HG03108 (cell line): ENCODE data around the gene CHMP4B.

Source experiments
- ATAC-seq: cut with Tn5 transposase; IDR thresholded peaks from one replicate; pipeline ENCODE4 v1.9.1; 2021; ENCODE audit warnings: moderate library complexity; ENCODE audit not compliant: unreplicated experiment

The CHMP4B gene

DNA sequence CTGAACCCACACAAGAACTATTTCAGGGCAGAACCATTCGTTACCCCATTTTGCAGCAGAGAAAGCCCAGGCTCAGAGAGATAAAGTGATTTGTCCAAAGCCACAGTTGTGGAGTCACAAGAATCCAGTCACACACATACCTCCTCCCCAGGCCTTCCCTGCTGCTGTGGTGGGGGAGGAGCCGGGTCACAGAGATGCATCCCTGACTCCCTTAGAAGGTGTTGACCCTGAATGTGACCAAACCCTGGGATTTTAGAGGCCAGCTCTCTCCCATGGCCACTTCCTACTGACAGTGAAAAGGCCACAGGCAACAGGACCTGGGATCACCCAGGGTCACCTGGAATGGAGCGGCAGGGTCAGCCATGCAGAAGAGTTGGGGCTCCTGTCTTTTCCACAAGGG lies 48.6 kb downstream of the CHMP4B start:
- ATAC-seq, result no peak

DNA sequence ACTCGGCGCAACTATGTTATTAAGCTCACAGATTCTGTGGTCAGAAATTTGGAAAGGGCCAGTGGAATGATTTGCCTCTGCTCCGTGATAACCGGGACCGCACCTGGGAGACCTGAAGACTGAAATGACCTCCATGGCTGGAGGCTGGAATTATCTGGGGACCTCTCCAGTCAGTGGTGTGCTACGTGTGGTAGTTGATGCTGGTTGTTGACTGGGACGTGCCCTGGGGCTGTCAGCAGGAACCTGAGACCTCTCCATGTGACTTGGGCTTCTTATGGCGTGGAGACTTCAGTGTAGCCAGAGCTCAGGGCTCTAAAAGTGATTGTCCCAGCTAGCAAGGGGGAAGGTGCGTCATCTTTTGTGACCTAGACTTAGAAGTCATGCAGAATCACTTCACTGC lies 50.3 kb downstream of the CHMP4B start:
- ATAC-seq, result no peak

DNA sequence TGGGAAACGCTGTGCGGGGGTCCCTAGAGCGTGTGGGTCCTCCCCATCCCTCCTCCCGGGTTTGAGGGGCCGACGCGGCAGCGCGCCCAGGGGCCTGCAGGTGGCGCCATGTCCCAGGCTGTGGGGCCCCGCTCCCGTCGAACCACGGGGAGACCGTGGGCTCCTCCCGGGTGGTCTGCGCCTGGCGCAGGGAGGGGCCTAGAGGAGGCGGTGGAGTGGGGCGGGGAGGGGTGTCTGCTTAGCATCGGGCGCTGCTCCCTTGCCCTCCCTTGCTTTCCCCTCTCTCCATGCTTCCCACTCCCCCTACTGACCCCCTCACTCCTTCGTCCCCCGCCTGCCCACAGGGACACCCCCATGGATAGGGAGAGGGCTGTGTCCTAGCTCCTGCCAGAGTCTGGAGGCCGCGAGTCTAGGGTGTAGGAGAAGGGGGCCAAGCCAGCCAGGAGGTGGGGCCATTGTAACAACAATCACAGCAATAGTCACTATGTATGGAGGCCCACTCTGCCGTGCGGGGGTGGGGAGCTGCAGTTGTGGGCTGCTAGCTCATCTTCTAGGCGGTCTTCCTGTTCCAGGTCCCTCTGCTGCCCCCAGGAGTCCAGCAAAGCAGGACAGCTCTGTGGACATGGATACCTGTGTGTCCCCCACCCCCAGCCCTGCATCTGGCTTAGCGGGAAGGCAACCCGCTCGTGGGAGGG lies 51.7 kb downstream of the CHMP4B start:
- ATAC-seq, result no peak

DNA sequence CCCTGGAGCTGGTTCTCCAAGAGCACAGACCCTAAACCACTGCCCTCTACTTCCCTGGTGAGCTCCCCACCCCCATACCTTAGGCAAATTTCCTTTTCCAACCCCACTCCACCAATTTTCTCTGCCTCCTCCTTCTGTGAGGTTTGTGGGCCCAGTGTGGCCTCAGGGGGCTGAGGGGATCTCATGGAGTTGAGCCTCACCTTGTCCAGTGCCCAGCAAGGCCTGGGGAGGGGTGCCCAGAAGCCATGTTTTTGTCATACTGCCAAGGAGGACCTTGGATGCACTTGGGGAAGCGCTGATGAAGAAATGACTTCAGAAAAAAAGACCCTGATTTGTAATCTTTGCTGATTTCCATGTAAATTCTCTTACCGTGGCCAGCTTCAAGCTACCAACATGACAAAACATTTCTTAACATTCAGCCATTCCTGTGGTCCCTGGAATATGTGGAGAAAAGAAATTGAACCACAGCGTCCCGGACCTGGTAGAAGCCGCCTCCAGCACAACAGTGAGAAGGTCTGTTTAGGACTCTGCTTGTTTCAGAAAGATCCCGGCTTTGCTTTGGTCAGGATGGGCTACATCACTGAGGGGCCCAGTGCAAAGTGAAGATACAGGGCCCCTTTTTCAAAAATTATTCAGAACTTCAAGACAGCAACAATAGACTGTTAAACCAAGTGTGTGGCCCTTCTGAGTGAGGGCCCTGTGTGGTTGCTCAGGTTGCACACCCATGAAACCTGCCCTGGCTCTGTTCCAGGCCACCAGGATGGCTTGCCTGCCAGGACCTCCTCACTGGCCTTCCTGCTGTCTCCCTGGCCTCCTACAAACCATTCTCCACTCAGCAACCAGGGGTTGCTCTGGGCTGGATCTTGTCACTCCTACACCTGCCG lies 52.5 kb downstream of the CHMP4B start:
- ATAC-seq, result no peak

DNA sequence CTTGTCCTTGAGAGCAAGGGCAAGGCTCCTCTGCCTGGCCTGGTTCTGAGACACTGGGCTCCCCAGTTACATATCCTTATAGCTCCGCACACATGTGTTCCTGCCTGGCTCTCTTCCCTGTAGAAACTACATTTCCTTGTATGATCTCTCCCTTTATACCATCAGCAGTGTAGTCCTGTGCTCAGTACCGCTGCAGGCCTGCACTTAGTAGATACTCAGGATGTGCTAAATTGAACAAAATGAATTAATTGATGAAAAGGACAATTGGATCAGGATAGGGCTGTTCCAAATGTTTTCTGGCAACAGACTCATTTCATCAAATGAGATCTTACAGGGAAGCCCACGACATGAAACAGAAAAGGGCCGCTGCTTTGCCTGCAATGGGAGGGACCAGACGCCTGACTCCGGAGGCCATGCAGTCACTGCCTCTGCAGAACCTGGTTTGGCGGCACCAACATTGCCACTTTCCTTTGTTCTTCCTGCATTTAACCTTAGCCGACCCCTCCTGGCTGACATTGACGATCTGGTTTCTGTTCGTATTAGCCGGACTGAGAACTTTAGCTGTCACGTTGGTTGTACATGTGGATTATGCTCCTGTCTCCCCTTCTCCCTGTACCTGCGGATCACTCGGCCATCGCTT lies 53.3 kb downstream of the CHMP4B start:
- no peak for ATAC-seq

DNA sequence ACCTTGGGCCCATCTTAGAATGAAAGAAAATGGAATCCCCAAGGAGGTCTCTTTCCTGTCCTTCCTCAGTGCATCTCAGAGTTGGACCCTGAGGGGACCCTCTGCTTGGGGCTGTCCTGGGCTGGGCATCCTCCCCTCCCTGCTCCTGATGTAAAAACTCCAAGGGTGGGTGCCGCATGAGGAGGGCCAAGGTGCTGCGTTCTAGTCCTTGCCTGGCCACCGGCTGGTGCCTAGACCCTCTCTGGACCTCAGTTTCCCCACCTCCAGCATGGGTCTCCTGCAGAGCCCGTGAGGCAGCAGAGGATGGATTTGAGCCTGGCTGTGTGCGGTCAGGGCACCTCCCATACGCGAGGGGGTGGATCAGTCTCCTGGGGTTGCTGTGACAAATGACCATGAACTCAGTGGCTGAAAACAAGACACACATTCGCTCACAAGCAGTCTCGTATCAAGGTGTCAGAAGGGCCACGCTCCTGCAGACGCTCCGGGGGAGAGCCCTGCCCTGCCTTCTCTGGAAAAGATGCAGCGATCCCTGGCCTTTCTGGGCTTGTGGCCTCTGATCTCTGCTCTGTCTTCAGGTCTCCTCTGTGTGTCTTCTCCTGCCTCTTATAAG lies 54.7 kb downstream of the CHMP4B start:
- no peak for ATAC-seq

DNA sequence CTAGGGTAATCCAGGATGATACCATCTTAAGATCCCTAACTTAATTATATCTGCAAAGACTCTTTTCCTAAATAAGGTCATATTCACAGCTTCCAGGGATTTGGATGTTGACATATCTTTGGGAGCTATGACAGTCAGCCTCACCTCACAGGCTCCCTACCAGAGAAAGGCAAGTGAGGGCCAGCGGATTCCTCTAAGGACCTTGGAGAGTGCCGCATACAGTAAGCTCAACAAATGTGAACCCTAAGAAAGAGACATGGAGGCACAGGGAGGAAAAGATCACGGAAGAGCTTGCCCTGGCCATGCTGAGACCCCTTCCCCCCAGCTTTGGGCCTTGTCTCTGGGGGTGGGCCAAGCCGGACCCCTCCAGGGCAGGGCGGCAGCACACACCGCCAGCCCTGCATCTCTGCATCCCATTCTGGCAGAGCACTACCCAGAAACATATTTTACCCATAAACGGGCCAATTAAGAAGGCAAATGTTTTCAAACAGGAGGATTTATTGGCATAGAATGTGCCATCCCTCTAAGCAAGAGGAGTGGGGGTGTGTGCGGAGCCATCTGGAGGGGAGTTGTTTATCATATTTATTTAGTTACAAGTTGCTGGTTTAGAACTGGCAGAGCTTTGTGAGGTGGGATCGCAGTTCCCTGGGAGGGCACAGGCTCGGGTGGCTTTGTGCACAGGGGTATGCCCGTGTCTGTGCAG lies 55.4 kb downstream of the CHMP4B start:
- ATAC-seq, result no peak

DNA sequence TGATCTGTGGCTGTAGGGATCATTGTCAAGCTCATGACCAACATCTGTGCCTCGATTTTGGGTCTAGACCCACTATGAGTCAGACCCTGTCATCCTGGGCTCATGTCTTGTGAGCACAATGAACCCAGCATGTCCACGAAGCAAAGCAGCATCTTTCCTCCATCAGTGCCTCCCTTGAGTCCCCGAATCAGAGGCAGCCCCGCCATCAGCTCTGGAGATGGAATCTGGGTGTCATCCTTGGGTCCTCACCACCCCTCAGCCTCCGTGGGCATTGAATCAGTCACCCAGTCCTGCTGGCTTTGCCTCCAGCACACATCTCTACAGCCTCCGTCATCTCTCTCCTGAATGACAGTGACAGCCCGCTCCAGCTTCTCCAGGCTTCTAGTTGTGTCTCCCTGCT lies 56.9 kb downstream of the CHMP4B start:
- no peak for ATAC-seq

DNA sequence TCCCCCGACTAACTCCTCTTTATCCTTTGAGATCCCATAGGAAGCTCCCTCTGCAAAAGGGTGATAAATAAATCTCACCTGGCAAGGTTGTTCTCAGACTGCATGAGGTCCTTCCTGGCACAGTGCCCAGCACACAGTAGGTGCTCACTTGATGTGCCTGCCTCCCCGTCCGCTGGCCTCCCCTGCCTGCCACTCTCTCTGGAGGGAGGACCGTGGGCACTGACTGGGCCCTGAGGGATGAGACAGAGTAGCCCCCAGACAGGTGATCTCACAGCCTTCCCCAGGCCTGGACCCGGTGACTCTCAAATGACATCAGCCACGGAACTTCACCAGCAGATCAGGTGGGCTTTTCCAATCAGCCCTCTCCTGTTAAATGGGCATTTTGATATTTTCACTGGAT lies 57.4 kb downstream of the CHMP4B start:
- no peak for ATAC-seq

DNA sequence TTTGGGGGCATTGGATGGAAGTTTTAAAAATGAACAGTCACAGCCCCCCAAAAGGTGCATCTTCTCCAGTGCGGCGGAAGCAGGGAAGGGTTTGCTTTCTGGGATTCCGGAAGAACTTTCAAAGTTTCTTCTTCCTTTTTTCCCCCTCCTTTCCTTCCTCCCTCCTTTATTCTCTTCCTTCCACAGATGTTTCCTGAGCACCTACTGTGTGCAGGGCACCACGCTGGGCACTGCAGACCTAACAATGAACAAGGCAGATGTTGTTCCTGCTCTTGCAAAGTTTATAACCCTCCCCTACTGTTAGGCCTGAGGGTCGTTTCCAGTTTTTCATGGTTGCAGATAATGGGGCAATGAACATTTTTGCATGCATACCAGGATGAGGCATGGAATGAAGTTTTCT lies 58.1 kb downstream of the CHMP4B start:
- no peak for ATAC-seq

DNA sequence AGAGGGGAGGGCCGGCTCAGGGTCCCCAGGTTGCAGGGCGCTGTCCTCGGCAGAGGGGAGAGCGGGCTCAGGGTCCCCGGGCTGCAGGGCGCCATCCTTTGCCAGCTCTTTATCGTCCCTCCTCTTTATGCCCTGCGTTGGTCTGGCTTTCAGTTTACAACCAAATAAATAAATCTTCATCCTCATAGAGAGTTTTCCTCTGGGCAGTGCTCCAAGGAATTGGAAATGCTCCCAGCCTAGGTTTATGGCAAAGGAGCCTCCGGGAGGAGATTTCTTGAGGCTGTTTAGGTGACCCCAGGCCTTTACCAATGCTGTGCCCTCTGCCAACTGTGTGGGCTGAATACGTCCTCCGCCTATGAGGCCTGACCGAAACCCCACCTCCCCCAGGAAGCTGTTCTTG lies 60.2 kb downstream of the CHMP4B start:
- no peak for ATAC-seq

DNA sequence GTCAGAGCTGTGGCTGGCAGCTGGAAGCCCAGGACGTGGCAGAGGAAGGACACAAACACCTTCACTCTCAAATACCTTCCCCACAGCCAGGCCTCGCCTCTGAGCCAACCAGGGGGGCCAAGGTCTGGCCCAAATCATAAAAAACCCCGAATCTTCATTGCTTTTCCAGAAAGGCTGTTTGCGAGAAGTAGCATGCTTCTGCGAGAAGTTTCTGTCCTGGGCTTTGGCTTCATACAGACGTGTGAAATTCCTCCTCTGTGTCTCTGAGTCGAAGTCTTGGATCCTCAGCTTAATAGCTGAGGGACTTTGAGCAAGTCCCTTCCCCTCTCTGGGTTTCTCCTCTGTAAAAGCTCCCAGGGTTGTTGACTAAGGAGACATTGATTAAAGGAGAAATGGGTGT lies 63.0 kb downstream of the CHMP4B start:
- ATAC-seq, result no peak

DNA sequence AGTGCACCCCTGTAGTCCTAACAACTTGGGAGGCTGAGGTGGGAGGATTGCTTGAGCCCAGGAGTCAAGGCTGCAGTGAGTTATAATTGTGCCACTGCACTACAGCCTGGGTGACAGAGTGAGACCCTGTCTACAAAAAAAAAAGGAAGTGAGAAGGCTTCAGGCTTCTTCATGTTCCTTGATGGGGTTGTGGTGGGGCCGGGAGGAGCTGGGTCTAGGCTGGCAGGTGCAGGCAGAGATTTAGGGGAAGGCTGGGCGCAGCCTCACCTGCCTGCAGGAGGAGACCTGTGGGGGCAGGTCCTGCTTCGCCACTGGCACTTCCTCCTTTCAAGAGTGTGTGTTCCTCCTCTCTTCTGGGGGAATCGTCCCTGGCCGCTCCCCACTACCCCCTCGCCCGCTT lies 63.9 kb downstream of the CHMP4B start:
- ATAC-seq, result peak; percentile 87

DNA sequence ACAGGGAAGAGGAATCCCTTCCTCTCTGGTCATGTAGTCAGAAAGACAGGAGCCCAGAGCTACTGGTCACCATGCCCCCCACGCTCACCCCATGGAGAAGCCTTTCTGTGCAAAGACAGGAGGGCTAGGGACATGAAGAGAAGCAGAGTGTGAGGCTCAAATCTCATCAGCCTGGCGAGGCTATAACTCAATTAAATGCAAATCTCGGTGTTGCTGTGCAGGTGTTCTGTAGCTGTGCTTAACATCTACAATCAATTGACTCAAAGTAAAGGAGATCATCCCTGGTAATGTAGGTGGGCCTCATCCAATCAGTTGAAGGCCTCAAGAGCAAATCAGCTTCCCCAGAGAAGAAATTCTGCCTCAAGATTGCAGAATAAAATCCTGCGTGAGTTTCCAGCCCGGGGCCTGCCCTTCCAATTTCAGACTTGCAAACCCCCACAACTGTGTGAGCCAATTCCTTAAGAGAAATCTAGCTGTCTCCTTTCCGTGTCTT lies 64.4 kb downstream of the CHMP4B start:
- ATAC-seq, result no peak

DNA sequence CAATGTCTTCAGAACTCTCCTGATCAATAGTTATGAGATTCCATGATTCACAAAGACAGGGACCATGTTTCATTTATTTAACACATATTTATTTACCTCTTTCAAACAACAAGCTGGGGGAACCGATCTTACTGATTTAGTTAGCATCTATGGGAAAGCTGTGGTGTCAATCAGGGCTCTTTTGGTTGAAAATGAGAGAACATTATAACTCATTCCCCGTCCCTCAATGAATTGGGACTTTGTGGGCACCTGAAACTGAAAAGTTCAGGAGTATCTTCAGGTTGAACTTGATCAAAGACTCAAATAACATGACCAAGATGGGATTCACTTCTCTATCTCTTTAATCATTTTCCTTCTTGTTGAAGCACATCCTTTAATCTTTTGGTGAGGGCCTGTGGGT lies 67.4 kb downstream of the CHMP4B start:
- ATAC-seq, result no peak

DNA sequence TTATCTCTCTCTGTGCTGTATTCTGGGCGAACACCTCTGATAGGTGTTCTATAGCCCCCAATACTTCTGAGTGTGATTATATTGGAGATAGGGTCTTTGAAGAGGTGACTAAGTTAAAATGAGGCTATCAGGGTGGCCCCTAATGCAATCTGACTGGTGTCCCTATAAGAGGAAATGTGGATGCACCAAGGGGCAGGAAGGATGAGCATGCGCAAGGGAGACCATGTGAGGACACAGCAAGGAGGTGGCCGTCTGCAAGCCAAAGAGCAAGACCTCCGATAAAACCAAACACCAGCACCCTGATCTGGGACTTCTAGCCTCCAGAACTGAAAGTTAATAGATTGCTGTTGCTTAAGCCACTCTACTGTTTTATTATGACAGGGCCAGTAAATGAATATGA lies 69.2 kb downstream of the CHMP4B start:
- ATAC-seq, result no peak

DNA sequence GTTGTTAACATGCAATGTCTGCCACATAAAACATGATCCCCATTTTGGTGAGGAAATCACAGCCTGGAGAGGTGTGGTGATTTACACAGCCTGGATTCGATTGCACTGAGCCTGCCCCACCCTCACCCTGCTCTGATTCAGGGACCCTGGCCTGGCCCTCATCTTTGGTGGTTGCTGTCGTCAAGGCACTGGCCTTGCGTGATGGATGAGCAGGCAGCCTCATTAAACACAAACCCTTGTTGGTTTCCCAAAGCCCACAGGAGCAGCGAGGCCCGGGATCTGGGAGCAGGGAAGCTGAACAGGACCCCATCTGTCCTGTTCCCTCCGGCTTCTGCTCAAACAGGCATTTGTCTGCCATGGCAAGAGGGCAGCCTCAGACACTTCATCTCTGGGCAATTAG lies 70.8 kb downstream of the CHMP4B start:
- ATAC-seq, result no peak

DNA sequence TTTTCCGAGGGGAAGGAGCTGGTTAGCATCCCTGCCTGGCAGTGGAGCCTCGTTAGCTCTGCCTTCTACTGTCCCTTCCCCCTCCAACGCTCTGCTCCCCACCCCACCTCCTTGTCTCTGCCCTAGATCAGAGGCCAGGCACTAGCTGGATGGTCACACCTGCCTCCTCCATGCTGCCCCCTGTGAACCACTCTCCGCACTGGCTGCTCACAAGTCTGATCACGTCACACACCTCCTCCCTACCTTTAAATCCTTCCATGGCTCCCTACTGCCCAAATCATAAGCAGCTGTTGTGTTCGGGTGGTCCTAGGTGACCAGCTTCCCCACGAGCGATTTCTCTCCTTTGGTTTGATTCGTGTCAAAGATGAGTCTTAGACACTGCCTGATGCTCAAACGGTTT lies 71.3 kb downstream of the CHMP4B start:
- ATAC-seq, result no peak

DNA sequence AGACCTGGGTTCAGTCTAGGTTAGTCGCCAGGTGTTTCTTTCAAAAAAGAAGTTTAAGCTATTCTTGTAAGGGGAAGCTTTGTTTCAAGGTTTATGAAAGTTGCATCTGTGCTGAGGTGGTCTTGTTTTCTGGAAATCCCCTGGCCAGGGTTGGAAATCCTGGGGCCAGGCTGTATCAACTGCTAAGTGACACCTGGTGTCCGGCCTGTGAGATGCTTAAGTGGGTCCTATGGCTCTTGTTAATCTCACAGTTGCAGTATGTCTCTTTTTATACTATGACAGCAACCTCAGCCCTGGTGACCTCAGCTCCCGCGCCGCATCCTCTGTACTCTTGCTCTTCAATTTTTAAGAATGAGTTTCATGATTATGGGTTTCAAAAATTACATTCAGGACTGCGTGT lies 72.0 kb downstream of the CHMP4B start:
- peak; percentile 76 for ATAC-seq

DNA sequence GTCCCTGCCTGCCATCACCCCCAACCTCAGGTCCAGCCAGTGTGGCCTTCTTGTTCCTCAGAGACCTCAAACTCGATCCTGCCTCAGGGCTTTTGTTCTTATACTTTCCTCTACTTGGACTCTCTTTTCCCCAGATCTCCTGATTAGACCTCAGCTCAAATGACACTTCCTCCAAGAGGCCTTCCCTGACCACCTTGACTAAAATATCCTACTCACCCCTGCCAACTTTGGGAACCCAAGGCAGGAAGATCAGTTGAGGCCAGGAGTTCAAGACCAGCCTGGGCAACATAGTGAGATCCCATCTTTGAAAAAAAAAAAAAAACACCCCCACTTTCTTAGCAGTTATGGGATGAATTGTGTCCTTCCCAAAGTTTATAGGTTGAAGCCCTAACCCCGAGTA lies 73.5 kb downstream of the CHMP4B start:
- ATAC-seq, result no peak

DNA sequence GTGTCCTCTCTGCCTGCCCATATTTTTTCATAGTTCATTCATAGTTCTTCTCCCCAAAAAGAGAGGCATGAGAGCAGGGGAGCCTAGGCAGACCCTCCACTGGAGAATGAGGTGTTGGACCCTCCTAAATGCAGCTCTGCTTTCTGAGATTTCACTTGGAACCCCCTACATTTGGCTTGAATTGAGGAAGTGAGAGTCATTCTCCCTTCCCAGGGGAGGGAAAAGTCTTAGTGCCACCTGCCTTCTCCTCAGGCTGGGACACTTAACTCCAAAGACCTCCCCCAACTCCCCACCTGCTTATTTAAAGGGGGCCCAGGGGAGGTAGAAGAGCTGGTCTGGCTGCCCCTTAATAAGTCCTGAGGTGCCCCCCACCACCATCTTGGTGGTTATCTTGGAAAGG lies 78.2 kb downstream of the CHMP4B start:
- ATAC-seq, result no peak
